Measurements from ENCODE around the gene PROM2.

The PROM2 gene

GRCh38 chr2:95320344-95320712 is 46.1 kb downstream of the PROM2 start:
- no peak for DNase-seq (ENCODE audit: low read depth in 2 of 2)

GRCh38 chr2:95320986-95321767 is 46.9 kb downstream of the PROM2 start:
- DNase-seq (ENCODE audit: low read depth in 2 of 2): no peak

GRCh38 chr2:95323347-95324155 is 49.3 kb downstream of the PROM2 start:
- DNase-seq (ENCODE audit: low read depth in 2 of 2): no peak

- no peak for DNase-seq (ENCODE audit: low read depth in 2 of 2)
These were observed 50.8 kb downstream of the PROM2 start for GRCh38 chr2:95325026-95325425.

- DNase-seq (ENCODE audit: low read depth in 2 of 2): no peak
These were observed 51.6 kb downstream of the PROM2 start for GRCh38 chr2:95325590-95326432.

- no peak for DNase-seq (ENCODE audit: low read depth in 2 of 2)
These were observed 52.3 kb downstream of the PROM2 start for GRCh38 chr2:95326433-95327140.

GRCh38 chr2:95327861-95328260 is 53.6 kb downstream of the PROM2 start:
- DNase-seq (ENCODE audit: low read depth in 2 of 2): no peak

GRCh38 chr2:95328358-95329125 is 54.3 kb downstream of the PROM2 start:
- DNase-seq (ENCODE audit: low read depth in 2 of 2): no peak

- DNase-seq (ENCODE audit: low read depth in 2 of 2): no peak
These were observed 55.2 kb downstream of the PROM2 start for GRCh38 chr2:95329401-95329800.

- DNase-seq (ENCODE audit: low read depth in 2 of 2): no peak
These were observed 55.9 kb downstream of the PROM2 start for GRCh38 chr2:95329891-95330793.

- DNase-seq (ENCODE audit: low read depth in 2 of 2): no peak
These were observed 56.6 kb downstream of the PROM2 start for GRCh38 chr2:95330794-95331338.

GRCh38 chr2:95331606-95332005 is 57.4 kb downstream of the PROM2 start:
- no peak for DNase-seq (ENCODE audit: low read depth in 2 of 2)

- DNase-seq (ENCODE audit: low read depth in 2 of 2): no peak
These were observed 57.8 kb downstream of the PROM2 start for GRCh38 chr2:95332036-95332435.

- DNase-seq (ENCODE audit: low read depth in 2 of 2): no peak
These were observed 58.8 kb downstream of the PROM2 start for GRCh38 chr2:95333056-95333455.

GRCh38 chr2:95333888-95334338 is 59.7 kb downstream of the PROM2 start:
- DNase-seq (ENCODE audit: low read depth in 2 of 2): no peak

GRCh38 chr2:95334916-95335641 is 60.8 kb downstream of the PROM2 start:
- DNase-seq (ENCODE audit: low read depth in 2 of 2): no peak

GRCh38 chr2:95336406-95336805 is 62.2 kb downstream of the PROM2 start:
- no peak for DNase-seq (ENCODE audit: low read depth in 2 of 2)

GRCh38 chr2:95337829-95338228 is 63.6 kb downstream of the PROM2 start:
- no peak for DNase-seq (ENCODE audit: low read depth in 2 of 2)

All from stimulated activated CD8-positive, alpha-beta memory T cell treated with anti-CD3 and anti-CD28 coated beads, Interleukin-7, amount 100 ng/mL, for 1 hour (primary cell).